Measurements from ENCODE around the gene OSTN. TPM values are rescaled to one million over a fixed set of nuclear protein-coding genes. Genes with fewer than 3 reads are reported as not detected.

Gene OSTN
- total and polyA plus RNA-seq, 4 donors = 2.0 TPM; not detected in 3

- Histone ChIP-seq H3K36me3 (ENCODE audit: control insufficient read depth in 1 of 2, insufficient read depth in 2 of 2, low read length in 1 of 2) (no peaks in the 10 kb centered on the region), H3K4me1 (ENCODE audit: control insufficient read depth in 1 of 2, insufficient read depth in 2 of 2, low read length in 2 of 2) (peaks cover 0 to 1% of the 10 kb centered on the region in 2 donors), H3K27ac (ENCODE audit: low read depth in 1 of 2, low read length in 2 of 2) (no peak overlapping the region), H3K9me3 (ENCODE audit: control insufficient read depth, low read length) (no peaks in the 10 kb centered on the region), H3K27me3 (ENCODE audit: control insufficient read depth in 1 of 2, insufficient read depth in 2 of 2, low read length in 1 of 2) (no peaks in the 10 kb centered on the region), H3K4me3 (ENCODE audit: low read length in 2 of 2) (no peak overlapping the region)
- intact Hi-C loops (cut with DNase I) = no loop called here
- ATAC-seq (ENCODE audit: low FRiP score) = no peak
- 65 to 98% methylated on average over 3 of the region's 3 CpGs for WGBS, 2 donors
- no peak for DNase-seq
Measured at GRCh38 chr3:191254098-191254873, 55.2 kb downstream of the OSTN start.

- ATAC-seq (ENCODE audit: low FRiP score) (no peak), DNase-seq (no peak)
- intact Hi-C loops (cut with DNase I) = no loop called here
- no peaks in the 10 kb centered on the region for H3K36me3 ChIP-seq (ENCODE audit: control insufficient read depth in 1 of 2, insufficient read depth in 2 of 2, low read length in 1 of 2)
- H3K4me3 ChIP-seq (ENCODE audit: low read length in 2 of 2) = no peak overlapping the region
- H3K27ac ChIP-seq (ENCODE audit: low read depth in 1 of 2, low read length in 2 of 2) = no peak overlapping the region
- H3K9me3 ChIP-seq (ENCODE audit: control insufficient read depth, low read length) = no peaks in the 10 kb centered on the region
- 55 to 82% methylated on average over 5 of the region's 5 CpGs for WGBS, 2 donors
- H3K4me1 ChIP-seq (ENCODE audit: control insufficient read depth in 1 of 2, insufficient read depth in 2 of 2, low read length in 2 of 2) = peaks cover 0 to 1% of the 10 kb centered on the region in 2 donors
- H3K27me3 ChIP-seq (ENCODE audit: control insufficient read depth in 1 of 2, insufficient read depth in 2 of 2, low read length in 1 of 2) = no peaks in the 10 kb centered on the region
Measured at GRCh38 chr3:191255156-191255555, 56.1 kb downstream of the OSTN start.

- Histone ChIP-seq H3K9me3 (ENCODE audit: control insufficient read depth, low read length) (no peaks in the 10 kb centered on the region), H3K27me3 (ENCODE audit: control insufficient read depth in 1 of 2, insufficient read depth in 2 of 2, low read length in 1 of 2) (no peaks in the 10 kb centered on the region), H3K36me3 (ENCODE audit: control insufficient read depth in 1 of 2, insufficient read depth in 2 of 2, low read length in 1 of 2) (no peaks in the 10 kb centered on the region), H3K4me1 (ENCODE audit: control insufficient read depth in 1 of 2, insufficient read depth in 2 of 2, low read length in 2 of 2) (peaks cover 0 to 1% of the 10 kb centered on the region in 2 donors), H3K27ac (ENCODE audit: low read depth in 1 of 2, low read length in 2 of 2) (no peak overlapping the region), H3K4me3 (ENCODE audit: low read length in 2 of 2) (no peak overlapping the region)
- no peak for ATAC-seq (ENCODE audit: low FRiP score)
- intact Hi-C loops (cut with DNase I) = no loop called here
- DNase-seq = no peak
Measured at GRCh38 chr3:191256405-191256804, 57.4 kb downstream of the OSTN start.

- ATAC-seq (ENCODE audit: low FRiP score) (no peak), DNase-seq (no peak)
- intact Hi-C loops (cut with DNase I) = no loop called here
- Histone ChIP-seq H3K27ac (ENCODE audit: low read depth in 1 of 2, low read length in 2 of 2) (no peak overlapping the region), H3K27me3 (ENCODE audit: control insufficient read depth in 1 of 2, insufficient read depth in 2 of 2, low read length in 1 of 2) (no peaks in the 10 kb centered on the region), H3K4me1 (ENCODE audit: control insufficient read depth in 1 of 2, insufficient read depth in 2 of 2, low read length in 2 of 2) (peaks cover 0 to 1% of the 10 kb centered on the region in 2 donors), H3K36me3 (ENCODE audit: control insufficient read depth in 1 of 2, insufficient read depth in 2 of 2, low read length in 1 of 2) (no peaks in the 10 kb centered on the region), H3K4me3 (ENCODE audit: low read length in 2 of 2) (no peak overlapping the region), H3K9me3 (ENCODE audit: control insufficient read depth, low read length) (no peaks in the 10 kb centered on the region)
- WGBS, 2 donors = 95 to 98% methylated on average over 2 of the region's 2 CpGs
Measured at GRCh38 chr3:191257286-191257685, 58.2 kb downstream of the OSTN start.

- DNase-seq (no peak), ATAC-seq (ENCODE audit: low FRiP score) (no peak)
- Histone ChIP-seq H3K4me1 (ENCODE audit: control insufficient read depth in 1 of 2, insufficient read depth in 2 of 2, low read length in 2 of 2) (peaks cover 0 to 1% of the 10 kb centered on the region in 2 donors), H3K9me3 (ENCODE audit: control insufficient read depth, low read length) (no peaks in the 10 kb centered on the region), H3K4me3 (ENCODE audit: low read length in 2 of 2) (no peak overlapping the region), H3K27me3 (ENCODE audit: control insufficient read depth in 1 of 2, insufficient read depth in 2 of 2, low read length in 1 of 2) (no peaks in the 10 kb centered on the region), H3K27ac (ENCODE audit: low read depth in 1 of 2, low read length in 2 of 2) (no peak overlapping the region), H3K36me3 (ENCODE audit: control insufficient read depth in 1 of 2, insufficient read depth in 2 of 2, low read length in 1 of 2) (no peaks in the 10 kb centered on the region)
- intact Hi-C loops (cut with DNase I) = no loop called here
- WGBS, 2 donors = 0 to 1% methylated on average over 1 of the region's 1 CpG
Measured at GRCh38 chr3:191259486-191259885, 60.4 kb downstream of the OSTN start.

GRCh38 chr3:191260431-191261303, 61.6 kb downstream of the OSTN start:
- Histone ChIP-seq H3K27me3 (ENCODE audit: control insufficient read depth in 1 of 2, insufficient read depth in 2 of 2, low read length in 1 of 2) (no peaks in the 10 kb centered on the region), H3K9me3 (ENCODE audit: control insufficient read depth, low read length) (no peaks in the 10 kb centered on the region), H3K36me3 (ENCODE audit: control insufficient read depth in 1 of 2, insufficient read depth in 2 of 2, low read length in 1 of 2) (no peaks in the 10 kb centered on the region), H3K4me3 (ENCODE audit: low read length in 2 of 2) (no peak overlapping the region), H3K27ac (ENCODE audit: low read depth in 1 of 2, low read length in 2 of 2) (no peak overlapping the region), H3K4me1 (ENCODE audit: control insufficient read depth in 1 of 2, insufficient read depth in 2 of 2, low read length in 2 of 2) (no peaks in the 10 kb centered on the region)
- intact Hi-C loops (cut with DNase I) = no loop called here
- no peak for DNase-seq
- no peak for ATAC-seq (ENCODE audit: low FRiP score)
- 78 to 80% methylated on average over 11 of the region's 11 CpGs for WGBS, 2 donors

- ATAC-seq (ENCODE audit: low FRiP score) (no peak), DNase-seq (no peak)
- H3K27ac ChIP-seq (ENCODE audit: low read depth in 1 of 2, low read length in 2 of 2) = no peak overlapping the region
- no peaks in the 10 kb centered on the region for H3K9me3 ChIP-seq (ENCODE audit: control insufficient read depth, low read length)
- no peaks in the 10 kb centered on the region for H3K4me1 ChIP-seq (ENCODE audit: control insufficient read depth in 1 of 2, insufficient read depth in 2 of 2, low read length in 2 of 2)
- no peaks in the 10 kb centered on the region for H3K36me3 ChIP-seq (ENCODE audit: control insufficient read depth in 1 of 2, insufficient read depth in 2 of 2, low read length in 1 of 2)
- intact Hi-C loops (cut with DNase I) = no loop called here
- H3K4me3 ChIP-seq (ENCODE audit: low read length in 2 of 2) = no peak overlapping the region
- no peaks in the 10 kb centered on the region for H3K27me3 ChIP-seq (ENCODE audit: control insufficient read depth in 1 of 2, insufficient read depth in 2 of 2, low read length in 1 of 2)
Measured at GRCh38 chr3:191261304-191261638, 62.2 kb downstream of the OSTN start.

- Histone ChIP-seq H3K4me1 (ENCODE audit: control insufficient read depth in 1 of 2, insufficient read depth in 2 of 2, low read length in 2 of 2) (no peaks in the 10 kb centered on the region), H3K4me3 (ENCODE audit: low read length in 2 of 2) (no peak overlapping the region), H3K9me3 (ENCODE audit: control insufficient read depth, low read length) (no peaks in the 10 kb centered on the region), H3K27ac (ENCODE audit: low read depth in 1 of 2, low read length in 2 of 2) (no peak overlapping the region), H3K27me3 (ENCODE audit: control insufficient read depth in 1 of 2, insufficient read depth in 2 of 2, low read length in 1 of 2) (no peaks in the 10 kb centered on the region), H3K36me3 (ENCODE audit: control insufficient read depth in 1 of 2, insufficient read depth in 2 of 2, low read length in 1 of 2) (no peaks in the 10 kb centered on the region)
- ATAC-seq (ENCODE audit: low FRiP score) = no peak
- 81 to 84% methylated on average over 1 of the region's 1 CpG for WGBS, 2 donors
- intact Hi-C loops (cut with DNase I) = no loop called here
- no peak for DNase-seq
Measured at GRCh38 chr3:191262650-191263049, 63.6 kb downstream of the OSTN start.

GRCh38 chr3:191263365-191263764, 64.3 kb downstream of the OSTN start:
- Histone ChIP-seq H3K27ac (ENCODE audit: low read depth in 1 of 2, low read length in 2 of 2) (no peak overlapping the region), H3K9me3 (ENCODE audit: control insufficient read depth, low read length) (no peaks in the 10 kb centered on the region), H3K4me3 (ENCODE audit: low read length in 2 of 2) (no peak overlapping the region), H3K36me3 (ENCODE audit: control insufficient read depth in 1 of 2, insufficient read depth in 2 of 2, low read length in 1 of 2) (no peaks in the 10 kb centered on the region), H3K4me1 (ENCODE audit: control insufficient read depth in 1 of 2, insufficient read depth in 2 of 2, low read length in 2 of 2) (no peaks in the 10 kb centered on the region), H3K27me3 (ENCODE audit: control insufficient read depth in 1 of 2, insufficient read depth in 2 of 2, low read length in 1 of 2) (no peaks in the 10 kb centered on the region)
- ATAC-seq (ENCODE audit: low FRiP score) (no peak), DNase-seq (no peak)
- intact Hi-C loops (cut with DNase I) = no loop called here
